Measurements from ENCODE around the gene BRD1. TPM values are rescaled to one million over a fixed set of nuclear protein-coding genes. Genes with fewer than 3 reads are reported as not detected.

BRD1 gene
- total and polyA plus RNA-seq, 9 of the 15 experiments (the other 6 are each of a cell fraction or from before 2014, with no cell fraction given) = 0.42 to 17.6 (median 5.5) TPM

DNA sequence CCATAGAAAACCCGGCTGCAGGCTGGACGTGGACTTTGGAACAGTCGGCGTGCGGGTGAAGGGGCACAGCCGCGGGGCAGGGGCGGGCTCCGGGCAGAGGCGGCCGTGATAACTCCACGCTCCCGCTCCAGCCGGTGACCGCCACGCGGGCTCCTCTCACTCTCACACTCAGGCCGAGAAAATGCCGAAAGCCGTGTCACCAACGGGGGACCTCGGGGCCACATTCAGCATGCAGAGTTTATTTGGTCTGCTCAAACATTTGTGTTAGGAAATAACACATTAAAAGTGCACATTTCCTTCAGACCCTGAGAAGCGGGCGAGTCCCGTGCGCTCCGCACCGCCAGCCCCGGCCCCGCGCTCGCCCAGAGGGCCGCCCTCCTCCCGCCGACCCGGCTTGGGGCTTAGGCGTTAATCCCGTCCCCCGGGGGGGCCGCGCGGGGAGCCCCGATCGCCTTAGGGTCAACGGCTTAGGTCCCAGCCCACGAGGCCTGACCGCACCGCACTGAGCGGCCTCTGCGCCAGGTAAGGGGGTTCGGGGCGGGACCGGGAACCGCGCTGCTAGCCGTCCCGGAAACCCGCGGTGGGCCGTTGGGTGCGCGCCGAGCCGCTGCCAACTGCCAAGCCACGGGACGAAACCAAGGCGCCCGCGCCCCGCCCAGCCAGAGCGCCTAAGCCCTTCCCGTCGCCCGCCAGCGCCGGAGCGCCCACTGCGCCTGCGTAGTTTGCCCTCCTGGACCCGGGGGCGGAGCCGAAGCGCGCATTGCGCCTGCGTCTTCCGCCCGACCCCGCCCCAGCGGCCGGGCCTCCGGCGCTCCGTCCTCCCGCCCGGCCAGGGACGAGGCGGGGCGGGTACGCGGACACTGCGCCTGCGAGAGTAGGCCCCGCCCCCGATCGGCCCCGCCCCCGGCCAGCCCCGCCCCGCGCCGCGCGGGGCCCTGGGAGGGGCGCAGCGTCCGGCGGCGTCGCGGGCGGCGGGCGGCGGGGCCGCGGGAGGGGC, 25.5 kb upstream of the BRD1 start, which contains the start of gene ZBED4 (continued):
- no peak for TF ChIP-seq BCOR (IDR thresholded peaks at IDR 0.05)
- TF ChIP-seq, protein P1, sequence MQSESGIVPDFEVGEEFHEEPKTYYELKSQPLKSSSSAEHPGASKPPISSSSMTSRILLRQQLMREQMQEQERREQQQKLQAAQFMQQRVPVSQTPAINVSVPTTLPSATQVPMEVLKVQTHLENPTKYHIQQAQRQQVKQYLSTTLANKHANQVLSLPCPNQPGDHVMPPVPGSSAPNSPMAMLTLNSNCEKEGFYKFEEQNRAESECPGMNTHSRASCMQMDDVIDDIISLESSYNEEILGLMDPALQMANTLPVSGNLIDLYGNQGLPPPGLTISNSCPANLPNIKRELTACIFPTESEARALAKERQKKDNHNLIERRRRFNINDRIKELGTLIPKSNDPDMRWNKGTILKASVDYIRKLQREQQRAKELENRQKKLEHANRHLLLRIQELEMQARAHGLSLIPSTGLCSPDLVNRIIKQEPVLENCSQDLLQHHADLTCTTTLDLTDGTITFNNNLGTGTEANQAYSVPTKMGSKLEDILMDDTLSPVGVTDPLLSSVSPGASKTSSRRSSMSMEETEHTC (IDR thresholded peaks at IDR 0.05) = 0 out of 2 replicates have a peak, but pooled peaks have one; percentile 26
- peak; percentile 25; the same call in 1 of the 2 replicates for TF ChIP-seq EGR1 (conservative IDR thresholded peaks at IDR 0.05)
- peak; percentile 79 for TF ChIP-seq POLR2H (tag; IDR thresholded peaks at IDR 0.05; ENCODE audit: low read depth)
- TF ChIP-seq, protein P2, sequence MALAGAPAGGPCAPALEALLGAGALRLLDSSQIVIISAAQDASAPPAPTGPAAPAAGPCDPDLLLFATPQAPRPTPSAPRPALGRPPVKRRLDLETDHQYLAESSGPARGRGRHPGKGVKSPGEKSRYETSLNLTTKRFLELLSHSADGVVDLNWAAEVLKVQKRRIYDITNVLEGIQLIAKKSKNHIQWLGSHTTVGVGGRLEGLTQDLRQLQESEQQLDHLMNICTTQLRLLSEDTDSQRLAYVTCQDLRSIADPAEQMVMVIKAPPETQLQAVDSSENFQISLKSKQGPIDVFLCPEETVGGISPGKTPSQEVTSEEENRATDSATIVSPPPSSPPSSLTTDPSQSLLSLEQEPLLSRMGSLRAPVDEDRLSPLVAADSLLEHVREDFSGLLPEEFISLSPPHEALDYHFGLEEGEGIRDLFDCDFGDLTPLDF (CRISPR knock-in tag; IDR thresholded peaks at IDR 0.05) = no peak
- TF ChIP-seq, protein P3, sequence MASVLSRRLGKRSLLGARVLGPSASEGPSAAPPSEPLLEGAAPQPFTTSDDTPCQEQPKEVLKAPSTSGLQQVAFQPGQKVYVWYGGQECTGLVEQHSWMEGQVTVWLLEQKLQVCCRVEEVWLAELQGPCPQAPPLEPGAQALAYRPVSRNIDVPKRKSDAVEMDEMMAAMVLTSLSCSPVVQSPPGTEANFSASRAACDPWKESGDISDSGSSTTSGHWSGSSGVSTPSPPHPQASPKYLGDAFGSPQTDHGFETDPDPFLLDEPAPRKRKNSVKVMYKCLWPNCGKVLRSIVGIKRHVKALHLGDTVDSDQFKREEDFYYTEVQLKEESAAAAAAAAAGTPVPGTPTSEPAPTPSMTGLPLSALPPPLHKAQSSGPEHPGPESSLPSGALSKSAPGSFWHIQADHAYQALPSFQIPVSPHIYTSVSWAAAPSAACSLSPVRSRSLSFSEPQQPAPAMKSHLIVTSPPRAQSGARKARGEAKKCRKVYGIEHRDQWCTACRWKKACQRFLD (CRISPR knock-in tag; IDR thresholded peaks at IDR 0.05) = no peak
- TF ChIP-seq TGIF2 (CRISPR knock-in tag; IDR thresholded peaks at IDR 0.05) = 0 out of 2 replicates have a peak, but pooled peaks have one; percentile 38
- peak; percentile 82 for TF ChIP-seq HNRNPLL (IDR thresholded peaks at IDR 0.05; ENCODE audit: low read depth, low read length, poor library complexity, severe bottlenecking)
- no peak for TF ChIP-seq CHD1 (IDR thresholded peaks at IDR 0.05; ENCODE audit: low read length)
- TF ChIP-seq TEAD1 (CRISPR knock-in tag; IDR thresholded peaks at IDR 0.05) = 0 out of 4 replicates have a peak, but pooled peaks have one; percentile 6 to 35
- no peak for TF ChIP-seq ZNF699 (CRISPR knock-in tag; IDR thresholded peaks at IDR 0.05; ENCODE audit: insufficient replicate concordance)
- TF ChIP-seq, protein P4, sequence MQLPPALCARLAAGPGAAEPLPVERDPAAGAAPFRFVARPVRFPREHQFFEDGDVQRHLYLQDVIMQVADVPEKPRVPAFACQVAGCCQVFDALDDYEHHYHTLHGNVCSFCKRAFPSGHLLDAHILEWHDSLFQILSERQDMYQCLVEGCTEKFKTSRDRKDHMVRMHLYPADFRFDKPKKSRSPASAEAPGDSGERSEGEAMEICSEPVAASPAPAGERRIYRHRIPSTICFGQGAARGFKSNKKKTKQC (CRISPR knock-in tag; IDR thresholded peaks at IDR 0.05) = 0 out of 2 replicates have a peak, but pooled peaks have one; percentile 39
- TF ChIP-seq ATF7 (IDR thresholded peaks at IDR 0.05) = peak; percentile 52; the same call in 1 of the 2 replicates
- TF ChIP-seq, protein P5, sequence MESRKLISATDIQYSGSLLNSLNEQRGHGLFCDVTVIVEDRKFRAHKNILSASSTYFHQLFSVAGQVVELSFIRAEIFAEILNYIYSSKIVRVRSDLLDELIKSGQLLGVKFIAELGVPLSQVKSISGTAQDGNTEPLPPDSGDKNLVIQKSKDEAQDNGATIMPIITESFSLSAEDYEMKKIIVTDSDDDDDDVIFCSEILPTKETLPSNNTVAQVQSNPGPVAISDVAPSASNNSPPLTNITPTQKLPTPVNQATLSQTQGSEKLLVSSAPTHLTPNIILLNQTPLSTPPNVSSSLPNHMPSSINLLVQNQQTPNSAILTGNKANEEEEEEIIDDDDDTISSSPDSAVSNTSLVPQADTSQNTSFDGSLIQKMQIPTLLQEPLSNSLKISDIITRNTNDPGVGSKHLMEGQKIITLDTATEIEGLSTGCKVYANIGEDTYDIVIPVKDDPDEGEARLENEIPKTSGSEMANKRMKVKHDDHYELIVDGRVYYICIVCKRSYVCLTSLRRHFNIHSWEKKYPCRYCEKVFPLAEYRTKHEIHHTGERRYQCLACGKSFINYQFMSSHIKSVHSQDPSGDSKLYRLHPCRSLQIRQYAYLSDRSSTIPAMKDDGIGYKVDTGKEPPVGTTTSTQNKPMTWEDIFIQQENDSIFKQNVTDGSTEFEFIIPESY (CRISPR knock-in tag; IDR thresholded peaks at IDR 0.05) = 0 out of 2 replicates have a peak, but pooled peaks have one; percentile 21
- TF ChIP-seq NFRKB (IDR thresholded peaks at IDR 0.05; ENCODE audit: low read depth) = peak; percentile 23; the same call in 1 of the 2 replicates
- no peak for TF ChIP-seq FOXM1 (IDR thresholded peaks at IDR 0.05; ENCODE audit: low read depth)
- no peak for TF ChIP-seq FOXM1 (CRISPR knock-in tag; IDR thresholded peaks at IDR 0.05; ENCODE audit: low read depth)
- TF ChIP-seq, protein P6, sequence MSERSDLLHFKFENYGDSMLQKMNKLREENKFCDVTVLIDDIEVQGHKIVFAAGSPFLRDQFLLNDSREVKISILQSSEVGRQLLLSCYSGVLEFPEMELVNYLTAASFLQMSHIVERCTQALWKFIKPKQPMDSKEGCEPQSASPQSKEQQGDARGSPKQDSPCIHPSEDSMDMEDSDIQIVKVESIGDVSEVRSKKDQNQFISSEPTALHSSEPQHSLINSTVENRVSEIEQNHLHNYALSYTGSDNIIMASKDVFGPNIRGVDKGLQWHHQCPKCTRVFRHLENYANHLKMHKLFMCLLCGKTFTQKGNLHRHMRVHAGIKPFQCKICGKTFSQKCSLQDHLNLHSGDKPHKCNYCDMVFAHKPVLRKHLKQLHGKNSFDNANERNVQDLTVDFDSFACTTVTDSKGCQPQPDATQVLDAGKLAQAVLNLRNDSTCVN (CRISPR knock-in tag; IDR thresholded peaks at IDR 0.05) = no peak

Measured in K562 (cell line).